GM10266 (cell line): ENCODE data around the gene MOCS3.

ENCODE experiments used
- DNase-seq: peaks from one replicate; pipeline ENCODE4 v3.0.0; 2012; ENCODE audit errors: extremely low spot score
- CTCF ChIP-seq: IDR thresholded peaks from 2 replicates; pipeline ENCODE4 v1.5.1; 2012; ENCODE audit warnings: mild to moderate bottlenecking, low read depth; ENCODE audit not compliant: control insufficient read depth, insufficient read depth; ENCODE audit errors: missing control alignments

MOCS3 gene

GRCh38 chr20:51012357-51012756 lies 53.7 kb downstream of the MOCS3 start:
- no peak for TF ChIP-seq CTCF
- no peak for DNase-seq
